WTC11 (cell line): ENCODE measurements around the gene MAP6. TPM values are rescaled to one million over a fixed set of nuclear protein-coding genes. Genes with fewer than 3 reads are reported as not detected.

ENCODE experiments used
- ATAC-seq: fragments of 200-7000 bp; cut with Tn5 transposase; 2 replicates; pipeline ENCODE4 v1.10.0; 2021; ENCODE audit warnings: mild to moderate bottlenecking, moderate library complexity
- CTCF ChIA-PET: fragments of 300-600 bp; sonication (Branson Sonifier 250); formaldehyde crosslinking; loops from one replicate; lab custom pipeline; 2021; ENCODE audit warnings: antibody characterized with exemption; lab: Charles Lee
- POLR2A ChIA-PET: fragments of 350-600 bp; sonication (Branson Sonifier 250); formaldehyde crosslinking; loops from one replicate; lab custom pipeline; 2021; ENCODE audit warnings: antibody characterized with exemption; lab: Charles Lee
- DNase-seq: peaks from one replicate; pipeline ENCODE4 v3.0.0; 2021; ENCODE audit warnings: low spot score
- H3K27ac Mint-ChIP-seq: 2 replicates; pipeline ENCODE4 v1.8.0; 2021; ENCODE audit warnings: mixed read lengths
- H3K27me3 Mint-ChIP-seq: 2 replicates; pipeline ENCODE4 v1.8.0; 2021; ENCODE audit warnings: low read depth, mild to moderate bottlenecking, moderate library complexity, mixed read lengths
- H3K36me3 Mint-ChIP-seq: 2 replicates; pipeline ENCODE4 v1.8.0; 2021; ENCODE audit warnings: mixed read lengths
- H3K4me1 Mint-ChIP-seq: 2 replicates; pipeline ENCODE4 v1.8.0; 2022; ENCODE audit warnings: mixed read lengths
- H3K4me3 Mint-ChIP-seq: 2 replicates; pipeline ENCODE4 v1.8.0; 2021; ENCODE audit warnings: mild to moderate bottlenecking, moderate library complexity, mixed read lengths
- H3K9me3 Mint-ChIP-seq: 2 replicates; pipeline ENCODE4 v1.8.0; 2021; ENCODE audit warnings: mixed read lengths
- ETV6 ChIP-seq: sonication (generic); formaldehyde crosslinking; IDR thresholded peaks from 2 replicates; pipeline ENCODE4 v1.8.1; 2022; ENCODE audit warnings: mild to moderate bottlenecking, missing genetic modification reagents
- NFE2L1 ChIP-seq: sonication (generic); formaldehyde crosslinking; IDR thresholded peaks from 2 replicates; pipeline ENCODE4 v1.8.1; 2023; ENCODE audit warnings: missing genetic modification reagents
- OVOL2 ChIP-seq: fragments of 250-450 bp; sonication (Bioruptor Pico); IDR thresholded peaks from 2 replicates; pipeline ENCODE4 v1.9.0; 2021; ENCODE audit warnings: mild to moderate bottlenecking, borderline replicate concordance
- SP1 ChIP-seq: sonication (generic); formaldehyde crosslinking; conservative IDR thresholded peaks from 2 replicates; pipeline ENCODE4 v1.8.1; 2022; ENCODE audit warnings: missing genetic modification reagents
- ZNF121 ChIP-seq: sonication (generic); formaldehyde crosslinking; IDR thresholded peaks from 2 replicates; pipeline ENCODE4 v1.8.0; 2023; ENCODE audit warnings: missing genetic modification reagents
- ZNF396 ChIP-seq: fragments of 250-450 bp; sonication (Bioruptor Pico); IDR thresholded peaks from 2 replicates; pipeline ENCODE4 v1.8.0; 2021; ENCODE audit warnings: mild to moderate bottlenecking, moderate library complexity, borderline replicate concordance
- total RNA-seq: library from RNA; stranded (reverse); gene quantifications from 3 replicates; pipeline ENCODE4 v1.2.3, GENCODE V29; 2021
- TF ChIP-seq, protein P1 (sequence below): sonication (generic); formaldehyde crosslinking; IDR thresholded peaks from 2 replicates; pipeline ENCODE4 v1.8.1; 2022; ENCODE audit warnings: mild to moderate bottlenecking, moderate library complexity, missing genetic modification reagents
- TF ChIP-seq, protein P2 (sequence below): sonication (generic); formaldehyde crosslinking; IDR thresholded peaks from 2 replicates; pipeline ENCODE4 v1.8.0; 2022; ENCODE audit warnings: mild to moderate bottlenecking, missing genetic modification reagents
- TF ChIP-seq, protein P3 (sequence below): fragments of 200-600 bp; IDR thresholded peaks from 2 replicates; pipeline ENCODE4 v1.8.0; 2022; ENCODE audit warnings: antibody characterized with exemption
- TF ChIP-seq, protein P4 (sequence below): sonication (generic); formaldehyde crosslinking; IDR thresholded peaks from 2 replicates; pipeline ENCODE4 v1.8.0; 2022; ENCODE audit warnings: missing genetic modification reagents
- TF ChIP-seq, protein P5 (sequence below): sonication (generic); formaldehyde crosslinking; IDR thresholded peaks from 2 replicates; pipeline ENCODE4 v1.8.0; 2022; ENCODE audit warnings: mild to moderate bottlenecking, missing genetic modification reagents
- TF ChIP-seq, protein P6 (sequence below): fragments of 250-450 bp; sonication (Bioruptor Pico); IDR thresholded peaks from 2 replicates; pipeline ENCODE4 v1.9.0; 2021; ENCODE audit warnings: mild to moderate bottlenecking
- TF ChIP-seq, protein P7 (sequence below): sonication (generic); formaldehyde crosslinking; IDR thresholded peaks from 2 replicates; pipeline ENCODE4 v1.8.0; 2023; ENCODE audit warnings: missing genetic modification reagents
- TF ChIP-seq, protein P8 (sequence below): sonication (generic); formaldehyde crosslinking; IDR thresholded peaks from 2 replicates; pipeline ENCODE4 v1.8.1; 2023; ENCODE audit warnings: mild to moderate bottlenecking, missing genetic modification reagents, moderate library complexity
- TF ChIP-seq, protein P9 (sequence below): sonication (generic); formaldehyde crosslinking; IDR thresholded peaks from 2 replicates; pipeline ENCODE4 v1.8.1; 2023; ENCODE audit warnings: mild to moderate bottlenecking, missing genetic modification reagents

The MAP6 gene
- total RNA-seq, 1 experiment from 2014 or later, result 0.90 TPM

DNA sequence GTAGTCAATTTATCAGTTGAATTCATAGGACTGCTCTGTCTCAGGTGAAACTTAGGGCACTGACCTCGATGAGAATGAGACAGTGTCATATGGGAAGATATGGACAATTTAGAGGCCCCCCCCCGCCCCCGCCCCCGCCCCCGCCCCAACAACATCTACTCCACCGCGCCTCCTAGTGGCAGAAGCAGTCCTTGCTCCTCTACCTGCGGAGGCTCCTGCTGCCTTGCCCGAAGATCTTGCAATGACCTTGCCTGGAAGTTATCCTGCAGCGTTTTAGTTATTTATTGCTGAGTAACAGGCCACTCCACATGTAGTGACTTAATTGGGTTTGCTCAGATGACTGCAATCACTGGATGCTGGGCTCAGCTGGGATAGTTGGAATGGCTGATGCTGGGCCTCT, 91.6 kb downstream of the MAP6 start:
- CTCF ChIA-PET, result interaction anchor here (0.6 to 3.1 kb wide), 10 partner anchors 8 to 185 kb away, joined by 3 to 15 read pairs (median 3); partner anchors contain the start of gene SERPINH1
- ATAC-seq (peak; percentile 5; the same call in 1 of the 2 replicates), DNase-seq (peak; percentile 78)
- Mint-ChIP-seq H3K27ac (no peak overlapping the region), H3K36me3 (peaks cover 10% of the 10 kb centered on the region), H3K4me3 (no peak overlapping the region), H3K9me3 (0 out of 2 replicates have a peak, but pooled peaks cover 3% of the 10 kb centered on the region), H3K4me1 (peaks cover 18% of the 10 kb centered on the region), H3K27me3 (peaks cover 13% of the 10 kb centered on the region)
- POLR2A ChIA-PET, result interaction anchor here (0.6 to 1.6 kb wide), 3 partner anchors 18 to 629 kb away, joined by 3 to 5 read pairs (median 4); no protein-coding TSS in a partner anchor
- no peak for TF ChIP-seq OVOL2 (CRISPR knock-in tag)
- TF ChIP-seq, protein P1, sequence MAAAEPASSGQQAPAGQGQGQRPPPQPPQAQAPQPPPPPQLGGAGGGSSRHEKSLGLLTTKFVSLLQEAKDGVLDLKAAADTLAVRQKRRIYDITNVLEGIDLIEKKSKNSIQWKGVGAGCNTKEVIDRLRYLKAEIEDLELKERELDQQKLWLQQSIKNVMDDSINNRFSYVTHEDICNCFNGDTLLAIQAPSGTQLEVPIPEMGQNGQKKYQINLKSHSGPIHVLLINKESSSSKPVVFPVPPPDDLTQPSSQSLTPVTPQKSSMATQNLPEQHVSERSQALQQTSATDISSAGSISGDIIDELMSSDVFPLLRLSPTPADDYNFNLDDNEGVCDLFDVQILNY (CRISPR knock-in tag), result no peak
- TF ChIP-seq, protein P2, sequence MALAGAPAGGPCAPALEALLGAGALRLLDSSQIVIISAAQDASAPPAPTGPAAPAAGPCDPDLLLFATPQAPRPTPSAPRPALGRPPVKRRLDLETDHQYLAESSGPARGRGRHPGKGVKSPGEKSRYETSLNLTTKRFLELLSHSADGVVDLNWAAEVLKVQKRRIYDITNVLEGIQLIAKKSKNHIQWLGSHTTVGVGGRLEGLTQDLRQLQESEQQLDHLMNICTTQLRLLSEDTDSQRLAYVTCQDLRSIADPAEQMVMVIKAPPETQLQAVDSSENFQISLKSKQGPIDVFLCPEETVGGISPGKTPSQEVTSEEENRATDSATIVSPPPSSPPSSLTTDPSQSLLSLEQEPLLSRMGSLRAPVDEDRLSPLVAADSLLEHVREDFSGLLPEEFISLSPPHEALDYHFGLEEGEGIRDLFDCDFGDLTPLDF, result no peak
- no peak for TF ChIP-seq ZNF396
- TF ChIP-seq, protein P3, sequence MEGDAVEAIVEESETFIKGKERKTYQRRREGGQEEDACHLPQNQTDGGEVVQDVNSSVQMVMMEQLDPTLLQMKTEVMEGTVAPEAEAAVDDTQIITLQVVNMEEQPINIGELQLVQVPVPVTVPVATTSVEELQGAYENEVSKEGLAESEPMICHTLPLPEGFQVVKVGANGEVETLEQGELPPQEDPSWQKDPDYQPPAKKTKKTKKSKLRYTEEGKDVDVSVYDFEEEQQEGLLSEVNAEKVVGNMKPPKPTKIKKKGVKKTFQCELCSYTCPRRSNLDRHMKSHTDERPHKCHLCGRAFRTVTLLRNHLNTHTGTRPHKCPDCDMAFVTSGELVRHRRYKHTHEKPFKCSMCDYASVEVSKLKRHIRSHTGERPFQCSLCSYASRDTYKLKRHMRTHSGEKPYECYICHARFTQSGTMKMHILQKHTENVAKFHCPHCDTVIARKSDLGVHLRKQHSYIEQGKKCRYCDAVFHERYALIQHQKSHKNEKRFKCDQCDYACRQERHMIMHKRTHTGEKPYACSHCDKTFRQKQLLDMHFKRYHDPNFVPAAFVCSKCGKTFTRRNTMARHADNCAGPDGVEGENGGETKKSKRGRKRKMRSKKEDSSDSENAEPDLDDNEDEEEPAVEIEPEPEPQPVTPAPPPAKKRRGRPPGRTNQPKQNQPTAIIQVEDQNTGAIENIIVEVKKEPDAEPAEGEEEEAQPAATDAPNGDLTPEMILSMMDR, result peak; percentile 56; the same call in 1 of the 2 replicates
- TF ChIP-seq, protein P4, sequence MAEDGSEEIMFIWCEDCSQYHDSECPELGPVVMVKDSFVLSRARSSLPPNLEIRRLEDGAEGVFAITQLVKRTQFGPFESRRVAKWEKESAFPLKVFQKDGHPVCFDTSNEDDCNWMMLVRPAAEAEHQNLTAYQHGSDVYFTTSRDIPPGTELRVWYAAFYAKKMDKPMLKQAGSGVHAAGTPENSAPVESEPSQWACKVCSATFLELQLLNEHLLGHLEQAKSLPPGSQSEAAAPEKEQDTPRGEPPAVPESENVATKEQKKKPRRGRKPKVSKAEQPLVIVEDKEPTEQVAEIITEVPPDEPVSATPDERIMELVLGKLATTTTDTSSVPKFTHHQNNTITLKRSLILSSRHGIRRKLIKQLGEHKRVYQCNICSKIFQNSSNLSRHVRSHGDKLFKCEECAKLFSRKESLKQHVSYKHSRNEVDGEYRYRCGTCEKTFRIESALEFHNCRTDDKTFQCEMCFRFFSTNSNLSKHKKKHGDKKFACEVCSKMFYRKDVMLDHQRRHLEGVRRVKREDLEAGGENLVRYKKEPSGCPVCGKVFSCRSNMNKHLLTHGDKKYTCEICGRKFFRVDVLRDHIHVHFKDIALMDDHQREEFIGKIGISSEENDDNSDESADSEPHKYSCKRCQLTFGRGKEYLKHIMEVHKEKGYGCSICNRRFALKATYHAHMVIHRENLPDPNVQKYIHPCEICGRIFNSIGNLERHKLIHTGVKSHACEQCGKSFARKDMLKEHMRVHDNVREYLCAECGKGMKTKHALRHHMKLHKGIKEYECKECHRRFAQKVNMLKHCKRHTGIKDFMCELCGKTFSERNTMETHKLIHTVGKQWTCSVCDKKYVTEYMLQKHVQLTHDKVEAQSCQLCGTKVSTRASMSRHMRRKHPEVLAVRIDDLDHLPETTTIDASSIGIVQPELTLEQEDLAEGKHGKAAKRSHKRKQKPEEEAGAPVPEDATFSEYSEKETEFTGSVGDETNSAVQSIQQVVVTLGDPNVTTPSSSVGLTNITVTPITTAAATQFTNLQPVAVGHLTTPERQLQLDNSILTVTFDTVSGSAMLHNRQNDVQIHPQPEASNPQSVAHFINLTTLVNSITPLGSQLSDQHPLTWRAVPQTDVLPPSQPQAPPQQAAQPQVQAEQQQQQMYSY, result no peak

DNA sequence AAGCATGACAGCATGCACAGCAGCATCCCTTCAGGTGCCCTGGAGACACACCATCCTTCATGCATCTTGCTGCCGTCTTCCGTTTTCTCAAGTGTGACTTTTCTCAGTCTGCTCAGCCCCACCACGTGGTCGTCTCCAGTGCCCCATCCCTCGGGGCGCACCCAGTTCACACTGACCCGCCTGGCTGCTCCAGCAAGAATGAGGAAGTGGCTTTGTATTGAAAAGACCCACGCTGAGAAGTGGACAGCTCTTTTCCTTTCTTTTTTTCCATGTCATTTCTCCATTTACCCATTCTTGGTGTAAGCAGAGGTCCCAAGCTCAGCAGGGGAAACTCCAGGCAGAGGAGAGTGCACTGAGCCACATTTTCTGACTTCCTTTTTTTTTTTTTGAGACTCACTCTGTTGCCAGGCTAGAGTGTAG, 92.3 kb downstream of the MAP6 start:
- Mint-ChIP-seq H3K9me3 (0 out of 2 replicates have a peak, but pooled peaks cover under 1% of the 10 kb centered on the region), H3K27ac (no peak overlapping the region), H3K36me3 (peaks cover 16% of the 10 kb centered on the region), H3K4me1 (peaks cover 12% of the 10 kb centered on the region), H3K4me3 (no peak overlapping the region), H3K27me3 (peaks cover 6% of the 10 kb centered on the region)
- POLR2A ChIA-PET, result interaction anchor here (0.6 to 3.4 kb wide), 4 partner anchors 11 to 628 kb away, joined by 3 to 26 read pairs (median 4); no protein-coding TSS in a partner anchor
- CTCF ChIA-PET, result interaction anchor here (0.6 to 3.4 kb wide), 14 partner anchors 8 to 201 kb away, joined by 3 to 46 read pairs (median 4); partner anchors contain the start of gene SERPINH1
- DNase-seq (peak; percentile 50), ATAC-seq (peak; percentile 32)
- TF ChIP-seq, protein P5, sequence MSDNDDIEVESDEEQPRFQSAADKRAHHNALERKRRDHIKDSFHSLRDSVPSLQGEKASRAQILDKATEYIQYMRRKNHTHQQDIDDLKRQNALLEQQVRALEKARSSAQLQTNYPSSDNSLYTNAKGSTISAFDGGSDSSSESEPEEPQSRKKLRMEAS (CRISPR knock-in tag), result peak; percentile 79
- TF ChIP-seq SP1 (CRISPR knock-in tag), result 0 out of 2 replicates have a peak, but pooled peaks have one; percentile 39
- 0 out of 2 replicates have a peak, but pooled peaks have one; percentile 6 for TF ChIP-seq NFE2L1 (CRISPR knock-in tag)
- peak; percentile 87; the same call in 1 of the 2 replicates for TF ChIP-seq ETV6 (CRISPR knock-in tag)
- TF ChIP-seq ZNF121 (CRISPR knock-in tag), result no peak
- TF ChIP-seq, protein P6, sequence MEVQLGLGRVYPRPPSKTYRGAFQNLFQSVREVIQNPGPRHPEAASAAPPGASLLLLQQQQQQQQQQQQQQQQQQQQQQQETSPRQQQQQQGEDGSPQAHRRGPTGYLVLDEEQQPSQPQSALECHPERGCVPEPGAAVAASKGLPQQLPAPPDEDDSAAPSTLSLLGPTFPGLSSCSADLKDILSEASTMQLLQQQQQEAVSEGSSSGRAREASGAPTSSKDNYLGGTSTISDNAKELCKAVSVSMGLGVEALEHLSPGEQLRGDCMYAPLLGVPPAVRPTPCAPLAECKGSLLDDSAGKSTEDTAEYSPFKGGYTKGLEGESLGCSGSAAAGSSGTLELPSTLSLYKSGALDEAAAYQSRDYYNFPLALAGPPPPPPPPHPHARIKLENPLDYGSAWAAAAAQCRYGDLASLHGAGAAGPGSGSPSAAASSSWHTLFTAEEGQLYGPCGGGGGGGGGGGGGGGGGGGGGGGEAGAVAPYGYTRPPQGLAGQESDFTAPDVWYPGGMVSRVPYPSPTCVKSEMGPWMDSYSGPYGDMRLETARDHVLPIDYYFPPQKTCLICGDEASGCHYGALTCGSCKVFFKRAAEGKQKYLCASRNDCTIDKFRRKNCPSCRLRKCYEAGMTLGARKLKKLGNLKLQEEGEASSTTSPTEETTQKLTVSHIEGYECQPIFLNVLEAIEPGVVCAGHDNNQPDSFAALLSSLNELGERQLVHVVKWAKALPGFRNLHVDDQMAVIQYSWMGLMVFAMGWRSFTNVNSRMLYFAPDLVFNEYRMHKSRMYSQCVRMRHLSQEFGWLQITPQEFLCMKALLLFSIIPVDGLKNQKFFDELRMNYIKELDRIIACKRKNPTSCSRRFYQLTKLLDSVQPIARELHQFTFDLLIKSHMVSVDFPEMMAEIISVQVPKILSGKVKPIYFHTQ (CRISPR knock-in tag), result no peak
- TF ChIP-seq, protein P7, sequence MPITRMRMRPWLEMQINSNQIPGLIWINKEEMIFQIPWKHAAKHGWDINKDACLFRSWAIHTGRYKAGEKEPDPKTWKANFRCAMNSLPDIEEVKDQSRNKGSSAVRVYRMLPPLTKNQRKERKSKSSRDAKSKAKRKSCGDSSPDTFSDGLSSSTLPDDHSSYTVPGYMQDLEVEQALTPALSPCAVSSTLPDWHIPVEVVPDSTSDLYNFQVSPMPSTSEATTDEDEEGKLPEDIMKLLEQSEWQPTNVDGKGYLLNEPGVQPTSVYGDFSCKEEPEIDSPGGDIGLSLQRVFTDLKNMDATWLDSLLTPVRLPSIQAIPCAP (CRISPR knock-in tag), result 0 out of 2 replicates have a peak, but pooled peaks have one; percentile 55
- TF ChIP-seq, protein P8, sequence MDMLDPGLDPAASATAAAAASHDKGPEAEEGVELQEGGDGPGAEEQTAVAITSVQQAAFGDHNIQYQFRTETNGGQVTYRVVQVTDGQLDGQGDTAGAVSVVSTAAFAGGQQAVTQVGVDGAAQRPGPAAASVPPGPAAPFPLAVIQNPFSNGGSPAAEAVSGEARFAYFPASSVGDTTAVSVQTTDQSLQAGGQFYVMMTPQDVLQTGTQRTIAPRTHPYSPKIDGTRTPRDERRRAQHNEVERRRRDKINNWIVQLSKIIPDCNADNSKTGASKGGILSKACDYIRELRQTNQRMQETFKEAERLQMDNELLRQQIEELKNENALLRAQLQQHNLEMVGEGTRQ (CRISPR knock-in tag), result peak; percentile 67; the same call in 1 of the 2 replicates
- TF ChIP-seq, protein P1 (CRISPR knock-in tag), result no peak
- TF ChIP-seq, protein P9, sequence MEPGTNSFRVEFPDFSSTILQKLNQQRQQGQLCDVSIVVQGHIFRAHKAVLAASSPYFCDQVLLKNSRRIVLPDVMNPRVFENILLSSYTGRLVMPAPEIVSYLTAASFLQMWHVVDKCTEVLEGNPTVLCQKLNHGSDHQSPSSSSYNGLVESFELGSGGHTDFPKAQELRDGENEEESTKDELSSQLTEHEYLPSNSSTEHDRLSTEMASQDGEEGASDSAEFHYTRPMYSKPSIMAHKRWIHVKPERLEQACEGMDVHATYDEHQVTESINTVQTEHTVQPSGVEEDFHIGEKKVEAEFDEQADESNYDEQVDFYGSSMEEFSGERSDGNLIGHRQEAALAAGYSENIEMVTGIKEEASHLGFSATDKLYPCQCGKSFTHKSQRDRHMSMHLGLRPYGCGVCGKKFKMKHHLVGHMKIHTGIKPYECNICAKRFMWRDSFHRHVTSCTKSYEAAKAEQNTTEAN, result 0 out of 2 replicates have a peak, but pooled peaks have one; percentile 39
